ENCODE results near the gene NF2.

DNA sequence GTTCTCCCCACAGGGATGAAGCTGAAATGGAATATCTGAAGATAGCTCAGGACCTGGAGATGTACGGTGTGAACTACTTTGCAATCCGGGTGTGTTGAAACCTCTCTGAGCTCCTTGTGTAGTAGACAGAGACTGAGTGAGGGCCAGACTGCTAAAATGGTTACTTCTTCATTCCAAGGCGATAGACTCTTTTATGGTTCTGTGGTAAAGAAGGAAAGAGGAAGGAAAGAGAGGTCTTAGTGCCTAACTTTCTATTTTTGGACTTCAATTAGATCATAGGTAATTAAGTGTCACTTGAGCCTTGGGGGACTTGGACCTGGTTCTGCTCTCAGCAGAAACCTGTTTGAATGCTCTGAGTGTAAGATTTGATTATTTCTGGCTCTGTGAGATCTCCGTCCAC, 54.7 kb downstream of the NF2 start:
- no peak for TF ChIP-seq FOXK2 (IDR thresholded peaks at IDR 0.05)
- TF ChIP-seq HDGF (IDR thresholded peaks at IDR 0.05; ENCODE audit: borderline replicate concordance), result no peak
- TF ChIP-seq BHLHE40 (IDR thresholded peaks at IDR 0.05; ENCODE audit: borderline replicate concordance), result no peak

Data from HEK293T (cell line).